Measurements from ENCODE around the gene COPA.

GRCh38 chr1:160362168-160362957 lies 19.3 kb upstream of the COPA start:
- no peak for TF ChIP-seq CTCF (IDR thresholded peaks at IDR 0.05)
- no peak for TF ChIP-seq POLR2A (IDR thresholded peaks at IDR 0.05)
